Islet precursor cell (in vitro differentiated cells): Measurements from ENCODE around the gene DYSF.
"Not testable (repeated sequence)": the region's sequence is repeated elsewhere in the genome, so short reads cannot be mapped to it uniquely, and the experiment has no call there.

Experiments used
- DNase-seq: peaks from one replicate; pipeline ENCODE4 v3.0.0-alpha.2; 2018

Gene DYSF

DNA sequence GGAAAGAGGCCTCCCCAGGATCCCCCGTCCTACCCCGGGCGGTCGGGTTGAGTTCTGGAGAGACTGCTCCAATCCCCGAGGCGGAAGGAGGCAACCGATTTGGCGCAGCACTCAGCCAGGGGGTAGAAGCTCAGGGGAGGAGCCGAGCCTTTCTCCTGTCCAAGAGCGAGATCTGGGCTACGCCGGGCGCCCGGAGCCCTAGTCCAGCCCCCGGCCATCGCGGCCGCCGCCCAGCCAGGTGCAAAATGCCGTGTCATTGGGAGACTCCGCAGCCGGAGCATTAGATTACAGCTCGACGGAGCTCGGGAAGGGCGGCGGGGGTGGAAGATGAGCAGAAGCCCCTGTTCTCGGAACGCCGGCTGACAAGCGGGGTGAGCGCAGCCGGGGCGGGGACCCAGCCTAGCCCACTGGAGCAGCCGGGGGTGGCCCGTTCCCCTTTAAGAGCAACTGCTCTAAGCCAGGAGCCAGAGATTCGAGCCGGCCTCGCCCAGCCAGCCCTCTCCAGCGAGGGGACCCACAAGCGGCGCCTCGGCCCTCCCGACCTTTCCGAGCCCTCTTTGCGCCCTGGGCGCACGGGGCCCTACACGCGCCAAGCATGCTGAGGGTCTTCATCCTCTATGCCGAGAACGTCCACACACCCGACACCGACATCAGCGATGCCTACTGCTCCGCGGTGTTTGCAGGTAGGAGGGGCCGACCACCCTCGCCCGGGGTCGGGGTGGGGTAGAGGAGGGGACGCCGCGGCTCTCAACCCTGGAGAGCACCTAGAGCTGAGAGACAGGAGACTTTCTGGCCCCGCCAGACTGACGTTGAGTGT is at the start of gene DYSF:
Gene DYSF (plus strand): TSS at position 158 of the 817 bp plus-strand sequence.
- peak; percentile 90 for DNase-seq

DNA sequence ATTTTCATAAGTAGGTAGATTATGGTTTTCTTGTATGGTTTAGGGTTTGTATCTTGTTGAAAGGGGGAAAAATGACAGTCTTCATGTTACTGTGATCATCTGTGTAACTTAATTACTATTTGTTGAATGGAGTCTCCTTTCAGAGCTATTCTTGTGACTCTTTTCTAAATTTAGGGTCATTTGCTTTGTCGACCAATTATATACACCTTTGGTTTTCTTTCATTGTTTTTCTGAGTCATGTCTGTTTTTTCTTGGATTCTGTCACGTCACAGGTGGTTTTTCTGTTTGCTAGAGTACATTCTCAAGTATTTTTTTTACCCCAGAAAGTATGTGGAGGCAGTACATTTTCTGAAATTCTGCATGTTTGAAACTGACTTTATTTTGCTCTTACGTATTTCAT is 43.8 kb upstream of the DYSF start:
- no peak for DNase-seq

GRCh38 chr2:71410696-71411095 is 42.7 kb upstream of the DYSF start:
- no peak for DNase-seq

GRCh38 chr2:71416866-71417265 is 36.5 kb upstream of the DYSF start:
- not testable (repeated sequence) for DNase-seq

DNA sequence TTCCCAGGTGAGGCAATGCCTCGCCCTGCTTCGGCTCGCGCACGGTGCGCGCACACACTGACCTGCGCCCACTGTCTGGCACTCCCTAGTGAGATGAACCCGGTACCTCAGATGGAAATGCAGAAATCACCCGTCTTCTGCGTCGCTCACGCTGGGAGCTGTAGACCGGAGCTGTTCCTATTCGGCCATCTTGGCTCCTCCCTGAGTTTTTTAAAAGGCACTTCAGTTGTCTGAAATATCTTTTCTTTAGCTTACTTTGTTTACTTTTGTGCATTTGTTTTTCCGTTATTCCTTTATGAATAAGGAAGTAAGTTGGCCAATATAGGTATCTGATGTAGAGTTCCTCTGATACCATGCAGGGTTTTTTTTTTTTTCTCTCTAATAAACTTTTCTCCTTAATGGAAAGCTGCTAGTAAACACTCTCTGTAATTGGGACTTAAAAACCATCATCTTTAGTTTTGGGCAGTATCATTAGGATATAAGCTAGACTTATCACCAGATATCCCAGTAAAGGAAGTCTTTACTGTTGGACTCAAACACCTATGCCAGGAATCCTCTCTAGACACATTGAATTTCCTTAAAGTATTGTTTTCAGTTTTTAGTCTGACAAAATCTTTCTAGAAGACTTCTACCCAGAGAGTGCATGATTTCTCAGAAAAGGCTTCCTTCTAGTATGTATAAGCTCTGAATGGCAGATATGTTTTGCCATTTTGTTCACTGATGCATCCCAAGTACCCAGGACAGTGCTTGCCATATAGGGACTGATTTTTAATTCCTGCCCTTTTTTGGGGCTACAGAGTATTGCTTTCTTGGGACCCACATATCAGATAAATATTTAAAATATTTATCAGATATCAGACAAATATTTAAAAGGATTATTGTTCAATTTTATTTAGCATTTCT is 35.8 kb upstream of the DYSF start:
- no peak for DNase-seq

GRCh38 chr2:71419145-71419544 is 34.2 kb upstream of the DYSF start:
- no peak for DNase-seq

DNA sequence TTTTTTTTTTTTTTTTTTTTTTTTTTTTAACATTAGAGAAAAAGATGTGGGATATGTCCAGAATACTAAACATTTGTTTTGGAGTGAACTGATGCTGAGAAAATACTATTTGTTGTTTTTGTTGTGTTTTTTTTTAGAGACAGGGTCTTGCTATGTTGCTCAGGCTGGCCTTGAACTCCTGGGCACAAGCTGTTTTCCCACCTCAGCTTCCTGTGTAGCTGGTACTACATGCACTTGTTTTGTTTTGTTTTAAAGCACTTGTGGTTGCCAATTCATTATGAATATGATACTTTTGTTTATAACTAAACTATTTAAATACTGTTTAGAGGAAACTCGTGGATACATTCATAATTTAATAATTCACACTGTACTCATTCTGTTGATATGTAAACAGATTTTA is 33.4 kb upstream of the DYSF start:
- no peak for DNase-seq

DNA sequence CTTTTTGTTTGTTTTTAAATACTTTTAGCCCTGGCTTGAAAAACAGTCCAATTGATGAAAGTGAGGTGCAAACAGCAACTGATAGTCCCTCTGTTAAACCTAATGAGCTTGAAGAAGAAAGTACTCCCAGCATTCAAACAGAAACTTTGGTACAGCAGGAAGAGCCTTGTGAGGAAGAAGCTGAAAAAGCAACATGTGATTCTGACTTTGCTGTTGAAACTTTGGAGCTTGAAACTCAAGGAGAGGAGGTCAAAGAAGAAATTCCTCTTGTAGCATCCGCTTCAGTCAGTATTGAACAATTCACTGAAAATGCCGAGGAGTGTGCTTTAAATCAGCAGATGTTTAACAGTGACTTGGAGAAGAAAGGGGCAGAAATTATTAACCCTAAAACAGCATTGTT is 30.6 kb upstream of the DYSF start:
- no peak for DNase-seq

DNA sequence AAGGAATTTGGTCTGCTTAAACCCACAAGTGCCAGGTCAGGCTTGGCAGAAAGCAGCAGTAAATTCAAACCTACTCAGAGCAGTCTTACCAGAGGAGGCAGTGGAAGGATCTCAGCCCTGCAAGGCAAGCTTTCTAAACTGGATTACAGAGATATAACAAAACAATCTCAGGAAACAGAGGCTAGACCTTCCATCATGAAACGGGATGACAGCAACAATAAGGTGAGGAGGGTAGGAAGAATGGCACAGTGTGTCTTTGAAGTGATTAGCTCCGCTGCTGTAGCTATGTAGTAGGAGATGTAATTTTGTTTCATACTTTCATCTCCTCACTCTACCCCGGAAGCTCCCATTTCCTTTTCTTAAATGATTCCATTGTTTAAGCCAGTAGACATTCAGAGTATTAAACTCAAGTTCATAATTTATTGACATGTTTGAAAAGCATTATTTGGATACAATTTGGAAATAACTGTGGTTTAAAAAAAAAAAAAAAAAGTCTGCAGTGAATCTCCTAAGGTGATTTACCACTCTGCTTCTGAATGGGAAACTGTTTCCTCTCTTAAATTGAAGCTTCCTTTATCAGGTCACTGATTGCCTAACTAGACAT is 29.4 kb upstream of the DYSF start:
- DNase-seq: no peak

DNA sequence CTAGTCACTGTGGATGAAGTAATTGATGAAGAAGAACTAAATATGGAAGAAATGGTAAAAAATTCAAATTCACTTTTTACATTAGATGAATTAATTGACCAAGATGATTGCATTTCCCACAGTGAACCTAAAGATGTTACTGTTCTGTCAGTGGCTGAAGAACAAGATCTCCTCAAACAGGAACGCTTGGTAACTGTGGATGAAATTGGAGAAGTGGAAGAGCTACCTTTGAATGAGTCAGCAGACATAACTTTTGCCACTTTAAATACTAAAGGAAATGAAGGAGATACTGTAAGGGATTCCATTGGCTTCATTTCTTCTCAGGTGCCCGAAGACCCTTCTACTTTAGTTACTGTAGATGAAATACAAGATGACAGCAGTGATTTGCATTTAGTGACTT is 26.6 kb upstream of the DYSF start:
- no peak for DNase-seq

DNA sequence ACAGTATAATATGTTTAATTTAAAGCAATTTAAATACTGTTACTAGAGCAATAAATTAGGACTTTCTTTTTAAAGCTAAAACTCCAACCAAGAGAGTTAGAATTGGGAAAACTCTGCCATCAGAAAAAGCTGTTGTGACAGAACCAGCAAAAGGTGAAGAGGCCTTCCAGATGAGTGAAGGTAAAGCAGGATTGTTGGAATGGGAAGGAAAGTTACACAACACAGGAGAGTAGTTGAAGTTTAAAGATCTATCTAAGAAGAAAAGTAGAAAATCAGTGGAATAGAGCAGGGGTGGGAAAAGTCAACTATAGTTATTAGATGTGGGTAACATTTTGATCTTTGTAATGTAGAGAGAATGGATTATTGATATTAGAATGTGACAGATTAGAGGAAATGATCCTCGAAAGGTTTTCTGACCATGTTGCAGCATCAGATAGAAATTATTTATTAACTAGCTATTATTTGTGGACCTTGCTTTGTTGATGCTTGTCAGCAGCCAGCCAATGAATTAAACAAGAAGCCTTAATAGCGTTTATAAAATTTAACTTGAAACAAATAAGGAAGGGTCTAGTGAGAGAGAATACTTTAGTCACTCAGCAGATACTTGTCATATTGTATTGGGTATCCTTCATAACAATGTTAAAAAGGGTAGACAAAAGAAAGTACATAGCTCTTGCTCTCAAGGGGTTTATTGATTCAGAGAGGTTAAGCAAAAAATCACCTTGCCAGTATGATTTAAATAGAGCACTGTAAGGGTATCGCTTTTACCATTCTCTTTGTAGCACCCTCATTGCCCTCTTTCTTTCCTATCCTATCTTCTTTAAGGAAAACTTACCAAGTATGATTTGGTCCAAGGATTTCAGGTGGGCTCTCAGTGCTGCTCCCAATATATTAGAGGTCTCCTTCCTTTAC is 24.6 kb upstream of the DYSF start:
- DNase-seq: no peak

DNA sequence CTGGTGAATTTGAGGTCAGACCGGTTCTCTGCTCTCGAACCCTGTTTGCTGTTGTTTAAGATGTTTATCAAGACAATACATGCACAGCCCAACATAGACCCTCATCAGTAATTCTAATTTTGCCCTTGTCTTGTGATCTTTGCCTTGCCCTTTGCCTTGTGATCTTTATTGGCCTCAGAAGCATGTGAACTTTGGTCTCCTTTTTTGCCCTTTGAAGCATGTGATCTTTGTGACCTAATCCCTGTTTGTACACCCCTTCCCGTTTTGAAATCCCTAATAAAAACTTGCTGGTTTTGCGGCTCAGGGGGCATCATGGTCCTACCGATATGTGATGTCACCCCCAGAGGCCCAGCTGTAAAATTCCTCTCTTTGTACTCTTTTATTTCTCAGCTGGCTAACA is 8.2 kb upstream of the DYSF start:
- not testable (repeated sequence) for DNase-seq

- no peak for DNase-seq
Observed at GRCh38 chr2:71446505-71446904, 6.9 kb upstream of the DYSF start.

DNA sequence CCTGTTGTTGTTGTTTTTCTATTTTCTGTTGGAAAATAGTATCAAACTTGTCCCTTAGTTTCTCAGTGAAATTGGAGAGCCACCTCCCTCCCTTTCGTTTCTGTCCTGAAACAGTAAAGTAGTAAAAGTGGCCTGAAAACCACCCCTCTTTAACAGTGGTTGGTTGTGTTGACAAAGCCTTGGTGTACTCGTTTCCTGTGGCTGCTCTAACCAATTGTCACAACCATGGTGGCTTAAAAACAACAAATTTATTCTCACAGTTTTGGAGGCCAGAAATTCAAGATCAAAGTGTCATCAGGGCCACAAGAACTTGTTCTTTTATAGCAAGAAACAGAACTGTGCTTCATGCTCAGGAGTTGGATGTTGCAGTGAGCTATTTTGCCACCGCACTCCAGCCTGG is 4.0 kb upstream of the DYSF start:
- no peak for DNase-seq

DNA sequence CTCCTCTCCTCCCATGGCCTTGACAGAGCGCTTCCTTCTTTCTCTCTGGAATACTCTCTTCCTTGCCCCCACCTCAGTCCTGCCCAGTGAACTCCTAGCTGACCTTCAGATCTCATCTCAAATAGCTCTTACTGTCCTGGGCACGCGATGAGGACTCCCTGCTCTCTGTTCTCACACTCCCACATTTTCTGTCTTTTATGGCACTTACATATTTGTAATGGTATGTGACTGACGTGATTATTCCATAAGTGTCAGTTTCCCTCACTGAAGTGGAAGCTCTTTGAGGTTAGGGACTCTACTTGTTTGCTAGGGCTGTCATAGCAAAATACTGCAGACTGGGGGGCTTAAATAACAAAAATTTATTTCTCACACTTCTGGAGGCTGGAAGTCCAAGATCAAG is 1.7 kb upstream of the DYSF start:
- no peak for DNase-seq

- DNase-seq: peak; percentile 94
Observed at GRCh38 chr2:71452565-71452964, 796 bp upstream of the DYSF start.

- peak; percentile 69 for DNase-seq
Observed at GRCh38 chr2:71454221-71455010, 1.1 kb downstream of the DYSF start.

DNA sequence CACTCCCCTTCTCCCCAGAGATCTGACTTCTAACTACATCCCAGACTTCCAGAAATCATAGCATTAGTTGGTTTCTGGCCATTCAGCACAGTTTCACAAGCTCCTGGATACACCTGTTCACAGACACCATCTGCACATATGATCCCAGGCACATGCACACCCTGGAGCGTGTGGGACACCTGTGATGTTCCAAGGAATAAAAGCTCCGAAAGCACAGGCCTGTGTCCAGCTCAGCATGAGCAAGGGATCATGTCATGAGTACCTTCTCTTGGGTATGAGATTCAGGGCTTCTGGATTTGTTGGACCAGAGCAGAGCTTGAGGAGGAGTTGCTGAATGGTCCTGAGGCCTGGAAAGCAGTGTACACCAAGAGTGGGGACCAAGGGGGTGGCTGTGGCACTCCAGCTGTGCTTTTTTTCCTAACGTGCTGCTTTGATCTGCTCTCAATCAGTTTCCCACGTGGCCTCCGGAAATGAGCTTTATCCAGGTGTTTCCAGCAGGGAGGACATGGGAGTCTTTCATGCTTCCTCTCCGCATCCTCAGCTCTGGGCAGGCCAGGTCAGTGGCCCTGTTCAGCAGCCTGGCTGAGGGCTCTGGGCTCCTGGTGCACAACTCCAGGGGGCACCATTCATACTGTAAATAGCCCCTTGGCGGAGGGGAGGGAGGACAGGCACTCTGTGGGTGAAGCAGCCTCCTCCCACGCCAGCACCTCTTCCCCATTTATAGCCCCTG is 1.8 kb downstream of the DYSF start:
- DNase-seq: peak; percentile 66

DNA sequence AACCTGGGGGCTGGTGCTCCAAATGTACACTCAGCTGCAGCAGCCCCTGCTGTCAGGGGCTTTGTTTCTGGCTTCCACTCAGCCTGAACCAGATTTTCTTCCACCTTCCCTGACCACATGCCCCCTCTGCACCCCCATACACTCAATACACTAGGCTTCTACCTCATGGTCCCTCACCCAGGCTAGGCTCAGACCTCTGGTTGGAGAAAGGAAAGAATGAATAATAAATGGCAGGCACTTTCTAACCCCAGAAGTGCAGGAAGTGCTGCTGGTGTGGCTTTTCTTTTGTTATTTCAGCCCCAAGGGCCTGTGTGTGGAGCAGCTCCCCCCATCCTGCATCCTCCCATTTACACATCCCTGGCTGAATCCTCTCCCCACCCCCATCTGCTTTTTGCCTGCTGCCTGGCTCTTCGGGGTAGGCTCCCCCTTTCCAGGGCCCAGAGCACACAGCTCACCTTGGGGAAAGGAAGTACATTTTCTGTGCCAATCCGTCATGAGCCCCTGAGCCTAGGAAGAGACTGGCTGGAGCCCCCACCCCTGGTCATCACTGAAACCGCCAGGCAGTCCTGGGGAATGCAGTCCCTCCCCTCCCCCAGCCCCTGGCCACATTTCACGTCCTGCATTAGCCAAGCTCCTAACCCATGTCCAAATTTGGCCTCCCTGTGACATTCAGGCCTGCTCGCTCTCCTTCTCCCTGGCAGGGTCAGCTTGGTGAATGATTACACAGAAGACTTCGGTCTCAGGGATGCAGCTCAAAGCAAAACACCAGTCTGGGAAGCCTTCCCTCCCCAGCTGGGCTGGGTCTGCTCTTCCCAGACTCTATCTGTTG is 2.6 kb downstream of the DYSF start:
- peak; percentile 91 for DNase-seq

DNA sequence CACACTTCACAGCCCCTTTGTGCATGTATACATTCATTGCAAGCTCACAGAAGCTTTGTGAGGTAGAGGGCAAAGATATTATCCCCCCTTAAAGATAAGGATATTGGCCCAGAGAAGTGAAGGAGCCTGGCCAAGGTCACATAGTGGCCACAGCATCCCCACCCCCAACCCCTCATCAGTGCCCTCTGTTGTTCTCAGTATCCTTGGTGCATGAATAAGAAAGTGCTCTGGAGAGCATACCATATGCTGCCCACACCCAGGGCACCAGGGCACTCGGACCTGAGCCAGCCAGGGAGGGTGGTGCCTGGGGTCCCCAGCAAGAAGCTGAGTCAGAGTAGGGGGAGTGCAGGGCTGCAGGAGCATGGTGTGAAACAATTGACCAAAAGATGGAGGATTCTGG is 3.3 kb downstream of the DYSF start:
- peak; percentile 63 for DNase-seq
